Measurements from ENCODE around the gene MAML3. TPM values are rescaled to one million over a fixed set of nuclear protein-coding genes. Genes with fewer than 3 reads are reported as not detected.

The MAML3 gene
- total and polyA plus RNA-seq, 4 experiments from 2014 or later: 0.15 to 3.7 (median 1.7) TPM

DNA sequence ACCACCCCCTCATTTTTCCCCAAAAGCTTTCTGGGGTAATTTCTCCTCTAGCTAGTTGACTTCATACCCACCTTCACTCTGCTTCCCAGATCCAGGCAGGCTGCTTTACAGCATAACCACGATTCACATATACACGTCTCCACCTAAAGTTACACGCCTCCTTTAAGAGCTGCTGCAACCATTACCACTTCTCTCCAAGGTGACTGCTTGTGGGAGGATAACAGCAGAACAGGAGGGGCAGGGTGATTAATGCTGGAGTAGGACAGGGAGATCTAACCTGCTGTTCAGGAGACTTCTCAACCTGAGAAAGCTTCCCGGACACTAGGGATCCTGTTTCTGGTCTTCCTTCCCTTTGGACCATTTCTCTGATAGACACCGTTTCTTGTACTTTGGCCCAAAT lies 411.0 kb downstream of the MAML3 start:
- Mint-ChIP-seq H3K27me3 (peaks cover 5 to 6% of the 10 kb centered on the region in 2 donors), H3K9me3 (no peaks in the 10 kb centered on the region), H3K27ac (no peak overlapping the region), H3K4me3 (no peak overlapping the region), H3K36me3 (no peaks in the 10 kb centered on the region), H3K4me1 (no peaks in the 10 kb centered on the region)
- Histone ChIP-seq H3K36me3 (ENCODE audit: insufficient read depth, low read length) (no peaks in the 10 kb centered on the region), H3K4me1 (ENCODE audit: insufficient read depth, low read length) (no peaks in the 10 kb centered on the region), H3K27ac (ENCODE audit: low read depth, low read length) (no peak overlapping the region), H3K9me3 (ENCODE audit: control insufficient read depth in 1 of 2, low read length in 2 of 2) (no peaks in the 10 kb centered on the region), H3K4me3 (ENCODE audit: low read length in 2 of 2) (no peak overlapping the region), H3K27me3 (ENCODE audit: insufficient read depth, low read length) (no peaks in the 10 kb centered on the region)
- DNase-seq: no peak
- intact Hi-C loops (cut with micrococcal nuclease): no loop called here
- ChIA-PET POLR2A (ENCODE audit: partially characterized antibody) (no interaction called here), CTCF (ENCODE audit: partially characterized antibody) (interaction anchor here (0.9 kb wide), 1 partner anchor 64 kb away, joined by 3 read pairs; no protein-coding TSS in a partner anchor)

- Histone ChIP-seq H3K36me3 (ENCODE audit: insufficient read depth, low read length) (no peaks in the 10 kb centered on the region), H3K27me3 (ENCODE audit: insufficient read depth, low read length) (peaks cover 4% of the 10 kb centered on the region), H3K4me3 (ENCODE audit: low read length in 2 of 2) (no peak overlapping the region), H3K27ac (ENCODE audit: low read depth, low read length) (no peak overlapping the region), H3K9me3 (ENCODE audit: control insufficient read depth in 1 of 2, low read length in 2 of 2) (no peaks in the 10 kb centered on the region), H3K4me1 (ENCODE audit: insufficient read depth, low read length) (peaks cover under 1% of the 10 kb centered on the region)
- DNase-seq: no peak
- Mint-ChIP-seq H3K36me3 (no peaks in the 10 kb centered on the region), H3K27me3 (peaks cover 21 to 26% of the 10 kb centered on the region in 2 donors), H3K4me1 (peaks cover 0 to 2% (median under 1%) of the 10 kb centered on the region in 4 donors), H3K4me3 (no peak overlapping the region), H3K9me3 (no peaks in the 10 kb centered on the region), H3K27ac (no peak overlapping the region)
- CTCF ChIA-PET (ENCODE audit: partially characterized antibody): interaction anchor here (1.1 kb wide), 1 partner anchor 9 kb away, joined by 4 read pairs; no protein-coding TSS in a partner anchor
- POLR2A ChIA-PET (ENCODE audit: partially characterized antibody): no interaction called here
- intact Hi-C loops (cut with micrococcal nuclease): no loop called here
Measured at GRCh38 chr4:139740531-139741041, 413.4 kb downstream of the MAML3 start.

GRCh38 chr4:139740121-139740520 lies 413.9 kb downstream of the MAML3 start:
- CTCF ChIA-PET (ENCODE audit: partially characterized antibody): interaction anchor here (1.1 kb wide), 1 partner anchor 10 kb away, joined by 4 read pairs; no protein-coding TSS in a partner anchor

DNA sequence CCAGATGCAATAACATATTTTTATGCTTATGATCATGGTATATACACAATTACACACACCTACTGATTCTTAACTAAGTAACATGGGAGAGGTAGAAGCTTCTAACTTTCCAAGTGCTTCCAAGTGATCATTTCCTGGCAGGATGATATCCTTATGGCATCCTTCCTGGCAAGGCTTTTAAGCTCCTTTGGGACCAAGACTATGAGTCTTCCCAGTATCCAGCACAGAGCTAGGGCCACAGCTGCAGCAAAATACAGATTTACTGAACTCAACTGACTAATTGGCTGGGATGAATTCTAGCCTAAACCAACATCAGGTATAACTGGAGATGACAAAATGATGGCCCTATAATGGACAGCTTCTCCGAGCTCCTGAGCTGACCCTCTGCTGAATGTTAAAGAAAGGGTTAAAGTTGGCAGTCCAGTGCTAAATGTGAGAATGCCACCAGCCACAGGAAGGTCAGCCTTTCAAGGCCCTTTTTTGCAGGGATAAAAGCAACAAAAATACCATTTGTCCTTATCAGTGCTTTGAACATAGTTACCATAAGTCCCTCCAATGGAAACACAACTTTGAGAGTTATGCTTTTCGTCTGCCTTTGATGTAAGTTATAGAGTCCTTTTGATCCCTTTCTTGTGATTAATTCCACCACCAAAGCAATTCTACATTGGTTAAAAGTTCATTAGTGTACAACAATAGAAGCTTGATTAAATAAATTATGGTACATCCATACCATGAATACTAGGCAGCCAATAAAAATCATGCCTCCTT lies 415.0 kb downstream of the MAML3 start:
- Histone ChIP-seq H3K9me3 (ENCODE audit: control insufficient read depth in 1 of 2, low read length in 2 of 2) (no peaks in the 10 kb centered on the region), H3K4me1 (ENCODE audit: insufficient read depth, low read length) (peaks cover 14% of the 10 kb centered on the region), H3K27ac (ENCODE audit: low read depth, low read length) (no peak overlapping the region), H3K36me3 (ENCODE audit: insufficient read depth, low read length) (no peaks in the 10 kb centered on the region), H3K27me3 (ENCODE audit: insufficient read depth, low read length) (peaks cover 4% of the 10 kb centered on the region), H3K4me3 (ENCODE audit: low read length in 2 of 2) (no peak overlapping the region)
- ChIA-PET CTCF (ENCODE audit: partially characterized antibody) (interaction anchor here (1.1 kb wide), 1 partner anchor 83 kb away, joined by 3 read pairs; no protein-coding TSS in a partner anchor), POLR2A (ENCODE audit: partially characterized antibody) (no interaction called here)
- Mint-ChIP-seq H3K9me3 (no peaks in the 10 kb centered on the region), H3K27ac (no peak overlapping the region), H3K27me3 (peaks cover 30 to 32% of the 10 kb centered on the region in 2 donors), H3K4me1 (peaks cover 0 to 11% (median 8%) of the 10 kb centered on the region in 4 donors), H3K36me3 (no peaks in the 10 kb centered on the region), H3K4me3 (no peak overlapping the region)
- intact Hi-C loops (cut with micrococcal nuclease): loop anchor here (10.0 kb wide), 1 partner anchor 626 kb away; no protein-coding TSS in a partner anchor
- no peak for DNase-seq

More at GRCh38 chr4:139740121-139740520, 413.9 kb downstream of the MAML3 start:
- Histone ChIP-seq H3K4me3 (ENCODE audit: low read length in 2 of 2) (no peak overlapping the region), H3K27ac (ENCODE audit: low read depth, low read length) (no peak overlapping the region), H3K36me3 (ENCODE audit: insufficient read depth, low read length) (no peaks in the 10 kb centered on the region), H3K9me3 (ENCODE audit: control insufficient read depth in 1 of 2, low read length in 2 of 2) (no peaks in the 10 kb centered on the region), H3K4me1 (ENCODE audit: insufficient read depth, low read length) (peaks cover 5% of the 10 kb centered on the region), H3K27me3 (ENCODE audit: insufficient read depth, low read length) (peaks cover 4% of the 10 kb centered on the region)
- Mint-ChIP-seq H3K27me3 (peaks cover 22 to 26% of the 10 kb centered on the region in 2 donors), H3K9me3 (no peaks in the 10 kb centered on the region), H3K4me1 (peaks cover 0 to 3% (median 2%) of the 10 kb centered on the region in 4 donors), H3K27ac (no peak overlapping the region), H3K36me3 (no peaks in the 10 kb centered on the region), H3K4me3 (no peak overlapping the region)
- DNase-seq: no peak
- intact Hi-C loops (cut with micrococcal nuclease): no loop called here
- POLR2A ChIA-PET (ENCODE audit: partially characterized antibody): no interaction called here

GRCh38 chr4:139736661-139737060 lies 417.3 kb downstream of the MAML3 start:
- Histone ChIP-seq H3K27ac (ENCODE audit: low read depth, low read length) (no peak overlapping the region), H3K4me1 (ENCODE audit: insufficient read depth, low read length) (peaks cover 14% of the 10 kb centered on the region), H3K27me3 (ENCODE audit: insufficient read depth, low read length) (peaks cover 4% of the 10 kb centered on the region), H3K9me3 (ENCODE audit: control insufficient read depth in 1 of 2, low read length in 2 of 2) (no peaks in the 10 kb centered on the region), H3K4me3 (ENCODE audit: low read length in 2 of 2) (no peak overlapping the region), H3K36me3 (ENCODE audit: insufficient read depth, low read length) (no peaks in the 10 kb centered on the region)
- ChIA-PET POLR2A (ENCODE audit: partially characterized antibody) (no interaction called here), CTCF (ENCODE audit: partially characterized antibody) (interaction anchor here (0.6 kb wide), 1 partner anchor 13 kb away, joined by 3 read pairs; no protein-coding TSS in a partner anchor)
- Mint-ChIP-seq H3K4me1 (peaks cover 0 to 11% (median 8%) of the 10 kb centered on the region in 4 donors), H3K9me3 (no peaks in the 10 kb centered on the region), H3K27me3 (peaks cover 40 to 43% of the 10 kb centered on the region in 2 donors), H3K36me3 (no peaks in the 10 kb centered on the region), H3K27ac (no peak overlapping the region), H3K4me3 (no peak overlapping the region)
- intact Hi-C loops (cut with micrococcal nuclease): loop anchor here (10.0 kb wide), 1 partner anchor 628 kb away; no protein-coding TSS in a partner anchor
- DNase-seq: no peak

- H3K4me1 Mint-ChIP-seq: peaks cover 0 to 11% (median 8%) of the 10 kb centered on the region in 4 donors
- ChIA-PET CTCF (ENCODE audit: partially characterized antibody) (interaction anchor here (0.6 kb wide), 1 partner anchor 13 kb away, joined by 3 read pairs; no protein-coding TSS in a partner anchor), POLR2A (ENCODE audit: partially characterized antibody) (no interaction called here)
- no peaks in the 10 kb centered on the region for H3K36me3 ChIP-seq (ENCODE audit: insufficient read depth, low read length)
- peaks cover 4% of the 10 kb centered on the region for H3K27me3 ChIP-seq (ENCODE audit: insufficient read depth, low read length)
- DNase-seq: no peak
- H3K27ac ChIP-seq (ENCODE audit: low read depth, low read length): no peak overlapping the region
- H3K9me3 Mint-ChIP-seq: no peaks in the 10 kb centered on the region
- H3K4me3 ChIP-seq (ENCODE audit: low read length in 2 of 2): no peak overlapping the region
- peaks cover 40 to 45% of the 10 kb centered on the region in 2 donors for H3K27me3 Mint-ChIP-seq
- H3K4me3 Mint-ChIP-seq: peak overlapping the region in 5 of 8 donors; percentile 34 to 62 (median 52)
- intact Hi-C loops (cut with micrococcal nuclease): loop anchor here (10.0 kb wide), 1 partner anchor 629 kb away; no protein-coding TSS in a partner anchor
- no peaks in the 10 kb centered on the region for H3K36me3 Mint-ChIP-seq
- H3K27ac Mint-ChIP-seq: no peak overlapping the region
- peaks cover 14% of the 10 kb centered on the region for H3K4me1 ChIP-seq (ENCODE audit: insufficient read depth, low read length)
- no peaks in the 10 kb centered on the region for H3K9me3 ChIP-seq (ENCODE audit: control insufficient read depth in 1 of 2, low read length in 2 of 2)
Measured at GRCh38 chr4:139736274-139736660, 417.7 kb downstream of the MAML3 start.
